HG03520 (cell line): ENCODE results near the gene L3MBTL2.
"Not testable (repeated sequence)": the region's sequence is repeated elsewhere in the genome, so short reads cannot be mapped to it uniquely, and the experiment has no call there.

Experiments used
- ATAC-seq: cut with Tn5 transposase; IDR thresholded peaks from one replicate; pipeline ENCODE4 v1.9.1; 2021; ENCODE audit warnings: mild to moderate bottlenecking, moderate library complexity; ENCODE audit not compliant: unreplicated experiment

L3MBTL2 gene

DNA sequence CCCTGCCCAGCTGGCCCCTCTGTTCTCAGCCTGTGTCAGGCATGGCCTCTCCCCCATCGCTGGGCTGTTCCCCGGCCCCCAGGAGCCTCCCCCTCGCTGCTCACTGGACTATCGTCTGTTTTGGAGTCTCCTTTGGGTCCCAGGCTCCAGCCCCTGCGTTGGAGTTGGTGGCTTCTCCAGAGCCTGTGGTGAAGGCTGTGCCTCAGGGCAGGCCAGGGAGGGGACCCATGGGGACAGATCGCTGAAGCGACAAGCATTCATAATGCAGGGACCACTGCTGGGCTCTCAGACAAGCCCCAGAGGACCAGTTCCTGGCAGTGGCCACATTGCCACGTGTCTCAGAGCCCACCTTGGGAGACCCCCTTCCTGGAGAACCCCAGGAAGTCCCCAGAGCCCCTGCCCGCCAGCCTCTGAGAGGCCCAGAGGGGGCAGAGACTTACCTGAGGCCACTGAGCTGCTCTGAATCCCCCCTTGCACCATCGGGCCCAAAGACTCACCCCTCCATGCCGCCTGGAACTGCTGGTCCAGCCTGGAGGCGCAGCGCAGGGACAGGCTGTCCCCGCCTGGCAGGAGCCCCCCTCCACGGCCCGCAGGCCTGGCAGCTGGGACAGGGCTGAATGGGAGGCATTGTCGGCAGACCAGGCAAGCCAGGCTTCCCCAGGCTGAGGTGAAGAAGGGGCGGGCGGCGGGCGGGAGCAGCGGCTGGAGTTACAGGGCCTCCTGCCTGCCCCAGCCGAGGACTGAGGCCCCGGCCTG is 35.4 kb downstream of the L3MBTL2 start, which contains the start of gene CHADL:
CHADL (minus strand) TSS at position 555 of the 756 bp plus-strand sequence; CDS start at position 505, 50 bp downstream.
- ATAC-seq: no peak

DNA sequence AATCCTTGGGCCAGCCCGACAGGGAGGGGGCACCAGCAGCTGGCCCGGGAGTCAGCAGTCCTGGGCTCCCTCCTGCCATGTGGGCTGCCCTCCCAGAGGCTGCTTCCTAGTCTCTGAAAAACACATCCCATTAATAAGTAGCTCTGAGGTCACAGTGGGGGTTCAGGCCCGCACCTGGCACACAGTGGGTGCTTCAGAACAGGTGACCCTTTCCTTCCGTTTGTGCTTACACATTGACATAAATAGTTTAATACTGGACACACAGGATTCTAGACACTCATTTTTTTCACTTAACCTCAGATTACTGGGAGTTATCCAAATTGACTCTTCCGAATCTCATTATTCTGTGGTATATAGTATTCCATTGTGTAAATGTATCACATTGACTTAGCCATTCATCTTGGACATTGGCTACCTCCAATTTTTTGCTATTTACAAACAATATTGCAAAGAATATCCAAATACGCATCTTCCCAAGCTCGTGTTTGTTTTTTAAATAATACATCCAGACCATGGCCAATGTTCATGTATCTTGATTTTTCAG is 36.1 kb downstream of the L3MBTL2 start:
- no peak for ATAC-seq

DNA sequence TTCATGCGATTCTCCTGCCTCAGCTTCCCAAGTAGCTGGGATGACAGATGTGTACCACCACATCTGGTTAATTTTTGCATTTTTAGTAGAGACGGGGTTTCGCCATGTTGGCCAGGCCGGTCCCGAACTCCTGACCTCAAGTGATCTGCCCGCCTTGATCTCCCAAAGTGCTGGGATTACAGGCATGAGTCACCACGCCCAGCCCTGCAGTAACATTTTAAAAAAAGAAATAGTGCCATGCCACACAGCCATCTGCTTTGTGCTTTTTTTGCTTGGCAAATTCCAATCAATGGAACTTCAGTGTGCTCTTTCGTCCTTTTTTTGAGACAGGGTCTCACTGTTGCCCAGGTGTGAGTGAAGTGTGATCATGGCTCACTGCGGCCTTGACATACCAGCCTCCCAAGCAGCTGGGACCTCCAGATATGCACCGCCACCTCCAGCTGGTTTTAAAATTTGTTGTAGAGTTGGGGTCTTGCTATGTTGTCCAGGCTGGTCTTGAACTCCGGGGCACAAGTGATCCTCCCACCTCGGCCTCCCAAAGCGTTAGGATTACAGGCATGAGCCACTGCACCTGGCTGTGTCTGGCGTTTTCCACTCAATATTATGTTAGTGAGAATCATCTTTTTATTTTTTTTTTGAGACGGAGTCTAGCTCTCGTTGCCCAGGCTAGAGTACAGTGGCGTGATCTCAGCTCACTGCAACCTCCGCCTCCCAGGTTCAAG is 37.4 kb downstream of the L3MBTL2 start:
- ATAC-seq: no peak

DNA sequence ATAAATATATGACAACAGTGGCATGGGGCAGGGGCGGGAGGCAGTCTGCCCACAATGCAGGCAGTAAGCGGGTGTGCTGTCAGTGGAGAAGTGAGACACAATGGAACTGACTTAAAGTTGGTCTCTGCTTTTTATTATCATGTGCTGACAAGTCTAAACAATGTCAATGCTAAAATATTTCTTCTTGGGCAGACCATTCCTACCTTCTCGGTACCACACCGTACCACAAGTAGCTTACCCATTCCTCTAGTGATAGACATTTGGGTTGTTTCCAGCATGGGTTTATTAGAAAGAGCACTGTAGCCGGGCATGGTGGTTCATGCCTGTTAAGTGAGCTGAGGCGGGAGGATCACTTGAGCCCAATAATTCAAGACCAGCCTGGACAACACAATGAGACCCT is 38.2 kb downstream of the L3MBTL2 start:
- ATAC-seq: no peak

DNA sequence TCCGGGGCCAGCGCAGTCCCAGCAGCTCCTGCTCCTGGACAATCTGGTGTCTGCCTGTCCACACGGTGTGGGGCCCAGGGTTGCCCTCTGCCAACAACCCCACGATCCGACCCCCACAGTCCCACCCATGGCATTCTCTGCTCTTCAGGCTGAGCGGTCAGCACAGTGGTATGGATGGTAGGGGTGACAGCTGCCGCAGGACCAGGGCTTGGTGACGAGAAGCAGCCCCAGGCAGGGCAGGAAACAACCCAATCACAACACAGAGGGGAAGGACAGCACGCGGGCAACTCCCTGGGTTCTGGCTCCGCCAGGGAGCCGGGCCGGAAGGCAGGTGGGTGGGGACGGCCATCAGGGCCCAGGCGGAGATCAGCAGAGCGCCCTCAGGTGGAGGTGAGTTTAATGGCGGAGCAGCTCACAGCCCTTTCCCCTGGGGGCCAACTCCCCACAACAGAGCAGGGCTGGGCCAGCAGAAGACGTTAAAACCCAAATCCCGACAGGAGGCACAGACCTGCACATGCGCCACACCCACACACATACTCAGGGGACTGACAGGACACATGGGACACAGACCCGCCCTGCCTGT is 40.9 kb downstream of the L3MBTL2 start:
- ATAC-seq: no peak

DNA sequence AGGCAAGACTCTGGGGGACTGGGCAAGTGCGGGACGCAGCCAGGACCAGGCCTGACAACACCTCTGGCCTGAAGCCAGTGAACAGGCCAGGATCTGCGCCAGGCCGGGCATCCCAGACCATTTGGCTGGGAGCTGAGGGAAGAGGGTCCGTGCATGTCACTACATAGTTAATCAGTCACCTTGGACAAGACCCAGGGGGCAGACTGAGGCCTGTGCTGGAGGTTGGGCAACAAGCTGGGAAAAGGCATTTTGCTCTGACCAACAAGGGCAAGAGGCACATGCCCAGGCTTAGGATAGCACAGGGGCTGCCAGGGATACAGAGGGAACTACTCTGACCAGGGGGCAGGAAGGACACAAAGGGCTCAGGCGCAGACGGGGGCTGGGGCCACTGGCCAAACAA is 42.6 kb downstream of the L3MBTL2 start:
- ATAC-seq: no peak

DNA sequence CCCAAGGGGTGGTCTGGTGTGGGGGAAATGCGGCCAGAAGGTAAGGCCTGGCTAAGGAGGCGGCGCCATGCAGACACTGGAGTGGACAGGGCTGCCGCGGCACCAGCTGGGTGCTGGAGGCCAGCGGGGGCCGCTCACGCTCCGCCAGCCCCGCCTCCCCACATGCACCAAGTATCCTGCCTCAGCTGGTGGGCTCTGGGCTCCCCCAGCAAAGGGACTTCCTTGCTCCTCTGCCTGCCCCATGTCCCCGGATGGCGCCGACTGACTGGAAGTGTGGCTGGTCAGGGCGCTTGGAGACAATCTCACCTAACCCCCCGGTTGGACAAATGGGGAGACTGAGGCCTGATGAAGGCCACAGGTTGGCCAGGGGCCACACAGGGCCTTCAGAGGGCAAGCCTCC is 43.2 kb downstream of the L3MBTL2 start:
- no peak for ATAC-seq

DNA sequence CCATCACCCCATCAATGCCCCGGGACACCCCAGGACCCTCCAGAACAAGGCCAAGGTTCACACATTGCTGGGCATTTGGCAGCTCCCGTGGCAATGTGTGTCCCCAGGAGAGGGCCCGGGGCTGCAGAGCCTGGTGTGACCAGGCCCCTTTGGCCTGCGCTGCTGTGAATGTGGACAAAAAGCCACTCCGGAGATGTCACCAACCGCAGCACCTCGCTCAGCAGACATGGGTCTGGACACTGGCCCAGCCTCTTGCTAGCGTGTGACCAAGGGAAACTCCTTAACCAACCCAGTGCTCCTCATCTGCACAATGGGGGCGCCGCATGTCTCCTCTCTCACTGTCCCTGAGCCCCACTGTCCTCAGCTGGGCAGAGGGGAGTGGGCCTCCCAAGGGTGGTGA is 43.6 kb downstream of the L3MBTL2 start:
- no peak for ATAC-seq

DNA sequence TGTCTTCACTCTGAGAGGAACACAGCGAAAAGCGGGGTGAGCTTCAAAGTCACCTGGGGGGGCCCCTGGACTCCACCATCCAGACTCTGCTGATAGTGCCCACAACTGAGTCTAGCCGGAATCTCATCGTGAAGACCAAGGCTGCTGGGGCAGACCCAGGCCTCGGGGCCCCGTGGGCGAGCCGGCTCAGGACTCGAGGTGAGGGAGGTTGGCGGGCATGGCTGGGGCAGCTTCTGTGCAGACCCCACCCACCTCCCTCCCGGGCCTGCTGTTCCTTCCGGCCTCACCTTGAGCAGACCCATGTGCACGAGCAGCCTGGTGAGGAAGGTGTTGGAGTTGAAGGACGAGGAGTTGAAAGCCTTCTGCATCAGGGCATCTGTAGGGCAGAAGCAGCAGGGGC is 44.3 kb downstream of the L3MBTL2 start:
- no peak for ATAC-seq

DNA sequence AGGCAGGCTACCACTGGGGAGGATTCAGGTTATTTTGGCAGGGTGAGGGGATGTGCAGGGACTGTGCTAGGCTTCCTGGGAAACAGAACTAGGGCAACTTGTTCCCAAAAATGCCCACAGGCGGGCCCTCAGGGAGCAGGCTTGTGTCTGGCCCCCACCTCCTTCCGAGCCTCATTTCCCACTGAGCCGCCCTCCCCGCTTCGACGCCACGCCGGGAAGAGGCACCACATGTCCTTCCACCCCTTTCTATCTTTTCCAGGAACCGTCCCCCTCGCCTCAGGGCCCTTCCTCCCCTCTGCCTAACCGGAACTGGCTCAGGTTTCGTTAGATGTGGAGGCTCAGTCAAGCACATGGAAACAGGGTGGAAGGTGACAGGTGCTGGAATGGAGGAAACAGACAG is 45.0 kb downstream of the L3MBTL2 start:
- ATAC-seq: no peak

DNA sequence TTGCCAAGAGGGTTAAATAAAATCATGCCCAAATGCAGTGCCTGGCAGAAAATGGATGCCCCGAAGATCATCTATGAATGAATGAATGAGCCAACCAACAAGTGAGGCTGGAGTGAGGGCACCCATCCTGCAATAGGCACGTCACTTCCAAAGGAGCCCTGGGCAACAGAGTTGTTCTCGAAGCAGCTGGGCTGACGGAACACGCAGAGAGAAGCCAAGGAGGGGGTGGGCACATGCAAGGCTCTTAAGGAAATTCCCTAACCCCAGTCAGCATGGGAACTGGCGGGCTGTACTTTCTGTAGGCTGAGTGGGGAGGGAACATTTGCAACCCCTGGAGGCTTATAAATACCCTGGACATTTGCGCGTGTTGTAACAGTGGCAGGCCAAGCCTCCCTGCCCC is 47.3 kb downstream of the L3MBTL2 start:
- no peak for ATAC-seq

DNA sequence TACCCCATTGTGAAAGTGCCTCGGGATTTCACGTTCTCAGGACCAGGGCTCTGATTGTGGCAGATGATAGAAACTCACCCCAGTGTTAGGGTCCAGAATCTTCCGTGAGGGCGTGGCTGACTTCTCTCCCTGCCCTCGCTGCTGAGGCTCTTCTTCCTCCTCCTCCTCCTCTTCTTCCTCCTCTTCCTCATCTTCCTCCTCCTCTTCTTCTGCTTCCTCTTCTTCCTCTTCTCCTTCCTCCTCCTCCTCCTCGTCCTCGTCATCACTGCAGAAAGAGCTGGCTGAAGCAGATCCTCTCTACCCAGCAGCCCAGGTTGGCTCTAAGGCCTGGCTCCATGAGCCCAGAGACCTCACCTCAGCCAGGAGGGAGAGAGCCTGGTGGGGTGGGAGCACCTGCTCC is 49.1 kb downstream of the L3MBTL2 start:
- no peak for ATAC-seq

DNA sequence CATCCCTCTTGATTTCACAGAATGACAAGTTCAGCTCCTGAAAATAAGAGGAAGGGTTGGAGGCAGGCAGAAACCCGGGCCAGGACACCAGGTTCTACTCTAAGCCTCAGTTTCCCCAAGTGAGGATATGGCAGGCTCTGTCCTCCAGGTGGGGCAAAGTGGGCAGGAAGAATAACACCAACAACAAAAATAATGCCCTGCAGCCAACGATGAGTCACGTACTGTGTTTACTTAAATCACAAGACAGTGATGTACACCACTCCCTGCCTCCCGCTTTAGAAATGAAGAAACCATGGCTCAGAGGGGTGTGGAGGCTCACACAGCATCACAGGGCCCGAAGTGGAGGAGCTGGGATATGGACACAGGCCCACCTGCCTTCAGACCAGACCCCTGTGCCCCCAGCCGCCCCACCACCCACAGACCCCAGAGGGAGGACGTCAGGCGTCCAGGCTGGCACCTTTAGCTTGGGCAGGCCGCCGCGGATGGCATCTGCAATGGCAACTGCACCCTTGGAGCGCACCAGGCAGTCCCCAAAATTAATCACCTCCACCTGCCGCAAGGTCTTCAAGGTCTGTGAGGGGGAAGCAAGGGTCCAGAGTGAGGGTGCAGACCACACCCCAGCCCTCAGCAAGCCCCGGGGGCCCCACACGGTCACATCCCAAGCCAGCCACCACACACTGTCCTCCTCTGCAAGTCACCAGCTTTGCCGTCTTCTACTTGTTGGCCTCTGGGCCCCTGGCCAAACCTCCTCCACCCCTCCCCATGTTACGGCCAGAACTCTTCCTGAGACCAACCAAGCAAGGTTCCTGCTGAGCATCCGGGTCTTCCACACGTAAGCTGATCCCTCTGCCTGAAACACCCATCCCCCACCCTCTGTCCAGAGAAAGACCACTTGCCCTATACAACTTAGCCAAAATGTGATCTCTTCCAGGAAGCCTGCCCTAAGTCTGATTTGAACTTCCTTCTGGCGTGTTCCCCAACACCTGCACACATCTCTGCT is 51.4 kb downstream of the L3MBTL2 start:
- no peak for ATAC-seq

DNA sequence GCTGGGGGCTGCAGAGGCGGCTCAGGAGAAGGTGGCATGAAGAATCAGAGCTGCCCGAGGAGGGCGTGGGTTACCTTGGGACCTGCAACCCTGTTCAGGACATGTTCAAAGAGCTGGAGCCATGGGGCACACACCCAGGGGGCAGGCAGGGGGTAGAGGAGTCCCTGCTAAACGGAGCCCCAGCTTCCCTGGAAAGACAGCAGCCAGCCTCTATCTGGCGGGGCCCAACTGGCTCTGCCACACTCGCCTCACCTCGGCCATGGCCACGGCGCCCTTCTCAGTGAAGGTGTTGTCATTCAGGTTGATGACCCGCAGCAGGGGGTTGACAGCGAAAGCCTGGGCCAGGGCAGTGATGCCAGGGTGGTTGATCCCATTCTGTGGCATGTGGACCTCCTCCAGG is 52.6 kb downstream of the L3MBTL2 start:
- ATAC-seq: no peak

DNA sequence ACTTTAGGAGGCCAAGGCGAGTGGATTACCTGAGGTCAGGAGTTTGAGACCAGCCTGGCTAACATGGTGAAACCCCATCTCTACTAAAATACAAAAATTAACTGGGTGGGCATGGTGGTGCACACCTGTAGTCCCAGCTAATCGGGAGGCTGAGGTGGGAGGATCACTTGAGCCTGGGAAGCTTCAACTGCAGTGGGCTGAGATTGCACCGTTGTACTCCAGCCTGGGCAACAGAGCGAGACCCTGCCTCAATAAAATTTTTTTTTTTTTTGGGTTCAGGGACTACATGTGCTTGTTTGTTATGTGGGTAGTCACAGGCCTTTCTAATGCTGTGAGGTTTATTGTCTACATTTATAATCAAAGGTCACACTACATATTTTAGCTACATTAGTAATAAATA is 54.6 kb downstream of the L3MBTL2 start:
- not testable (repeated sequence) for ATAC-seq

DNA sequence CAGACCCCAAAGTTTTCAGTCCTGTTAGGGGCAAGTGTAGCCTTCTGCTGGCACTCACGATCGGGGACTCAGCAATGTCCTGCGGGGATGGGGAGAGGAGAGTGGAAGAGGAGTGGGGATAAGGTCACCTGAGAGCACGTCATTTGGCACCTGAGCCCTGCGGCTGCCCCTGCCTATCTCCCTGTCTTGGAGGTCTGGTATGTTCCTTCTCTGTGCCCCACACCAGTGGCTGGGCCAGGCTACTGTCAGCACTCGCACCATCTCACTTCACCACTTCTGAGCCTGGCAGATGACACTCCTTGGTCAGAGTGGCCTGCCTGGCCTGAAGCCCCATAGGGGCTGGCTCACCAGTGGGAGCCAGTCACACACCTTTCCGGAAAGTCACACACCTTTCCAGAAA is 55.8 kb downstream of the L3MBTL2 start:
- no peak for ATAC-seq

DNA sequence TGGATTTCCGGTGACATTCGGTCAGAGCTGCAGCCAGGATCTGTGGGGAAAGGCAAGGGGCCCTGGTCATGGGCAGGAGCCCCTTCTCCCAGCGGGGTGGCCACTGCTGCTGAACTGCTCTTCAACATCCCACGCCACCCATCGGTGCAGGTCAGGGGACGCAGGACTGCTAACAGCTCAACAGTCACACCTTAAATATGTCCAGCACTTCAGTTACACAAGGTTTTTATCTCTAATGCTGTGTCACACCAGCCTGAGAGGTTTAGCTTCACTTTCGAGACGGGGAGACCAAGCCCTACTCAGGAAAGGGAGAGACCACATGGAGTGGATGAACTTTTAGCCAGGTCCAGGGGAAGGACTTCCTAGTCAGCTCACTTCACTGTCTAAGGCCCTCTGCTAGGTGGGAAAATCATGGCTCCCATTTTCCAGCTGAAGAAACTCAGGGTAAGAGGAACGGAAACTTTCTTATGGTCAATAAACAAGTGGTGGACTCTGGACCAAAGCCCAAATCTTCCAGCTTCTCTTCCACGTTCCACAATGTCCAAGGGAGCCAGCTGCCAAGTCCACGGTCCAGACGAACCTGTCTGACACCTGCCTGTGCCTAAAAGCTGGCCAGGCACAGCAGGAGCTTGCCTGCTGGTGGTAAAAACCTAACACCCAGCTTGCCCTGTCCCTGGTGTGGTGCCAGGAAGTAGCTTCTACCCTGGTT is 56.6 kb downstream of the L3MBTL2 start:
- ATAC-seq: no peak

DNA sequence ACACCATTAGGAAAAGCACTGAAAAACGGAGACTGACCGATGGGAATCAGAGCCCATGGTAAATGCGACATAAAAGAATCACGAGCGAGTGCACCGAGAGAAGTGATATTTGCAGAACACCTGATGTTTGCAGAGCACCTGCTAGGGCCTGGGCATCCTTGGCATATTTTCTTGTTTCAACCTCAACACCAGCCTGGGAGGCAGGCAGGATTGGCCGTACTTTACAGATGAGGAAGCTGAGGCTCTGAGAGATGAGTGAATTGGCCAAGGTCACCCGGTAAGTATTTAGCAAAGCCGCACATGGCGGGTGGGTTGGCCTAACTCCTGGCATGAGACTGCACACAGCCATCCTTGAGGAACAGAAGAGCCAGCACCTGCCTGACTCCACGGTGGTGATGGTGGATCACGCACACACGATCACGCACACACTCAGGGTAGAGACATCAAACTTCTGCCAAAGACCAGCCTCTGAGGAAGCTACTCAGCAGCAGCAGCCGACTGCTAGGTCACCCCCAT is 57.2 kb downstream of the L3MBTL2 start:
- no peak for ATAC-seq

DNA sequence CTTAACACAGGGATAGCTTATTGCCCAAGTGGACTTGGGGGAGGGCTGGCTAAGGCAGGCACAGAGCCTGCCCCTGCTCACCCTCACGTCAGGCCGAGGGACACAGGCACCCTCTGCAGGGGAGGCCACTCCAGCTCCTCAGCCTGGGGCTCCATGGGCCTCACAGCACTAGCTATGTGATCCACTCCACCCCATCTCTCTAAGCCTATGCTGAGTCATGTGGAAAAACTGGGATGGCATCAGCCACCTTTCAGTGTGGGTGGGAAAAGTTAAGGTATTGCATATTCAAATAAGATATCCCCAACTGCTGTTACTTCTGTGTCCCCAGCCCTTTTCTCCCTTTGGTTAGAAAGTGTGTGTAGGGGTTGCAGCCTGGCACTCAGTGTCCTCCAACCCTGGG is 58.6 kb downstream of the L3MBTL2 start:
- no peak for ATAC-seq
